HG03139 (cell line): ENCODE data around the gene MVK.

Experiments used
- ATAC-seq: cut with Tn5 transposase; IDR thresholded peaks from one replicate; pipeline ENCODE4 v1.9.1; 2021; ENCODE audit not compliant: unreplicated experiment

The MVK gene

DNA sequence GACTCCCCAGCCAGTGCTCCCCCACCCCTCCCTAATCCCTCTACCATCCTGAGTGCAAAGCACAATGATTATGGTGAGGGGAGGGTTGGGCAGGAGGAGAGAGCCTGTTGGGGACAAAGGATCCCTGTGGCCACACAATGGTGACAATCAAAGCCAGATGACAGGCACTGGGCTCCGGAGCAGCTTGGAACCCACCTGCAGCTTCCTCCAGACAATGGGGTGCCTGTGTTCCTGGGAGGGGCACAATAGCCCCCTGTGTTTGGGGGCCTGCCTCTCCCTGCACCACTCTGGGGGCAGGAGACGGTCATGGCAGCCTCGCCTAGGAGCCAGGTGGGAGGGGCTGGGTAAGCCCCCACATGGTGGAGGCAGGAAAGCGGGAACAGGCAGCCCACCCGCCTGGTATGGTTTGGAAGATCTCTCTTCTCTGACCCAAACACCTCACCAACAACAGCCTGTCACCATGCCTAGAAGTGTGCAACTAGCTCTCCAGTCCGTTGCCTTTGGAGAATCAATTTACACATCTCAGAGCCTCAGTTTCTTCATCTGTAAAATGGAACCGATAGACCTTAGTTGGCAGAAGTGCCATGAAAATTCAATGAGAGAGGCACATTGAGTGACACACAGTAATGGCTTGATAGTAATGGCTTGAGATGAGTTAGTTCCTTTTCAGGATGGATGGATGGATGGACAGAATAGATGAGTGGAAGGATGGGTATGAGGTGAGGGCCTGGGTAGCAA, 53.0 kb downstream of the MVK start:
- no peak for ATAC-seq

DNA sequence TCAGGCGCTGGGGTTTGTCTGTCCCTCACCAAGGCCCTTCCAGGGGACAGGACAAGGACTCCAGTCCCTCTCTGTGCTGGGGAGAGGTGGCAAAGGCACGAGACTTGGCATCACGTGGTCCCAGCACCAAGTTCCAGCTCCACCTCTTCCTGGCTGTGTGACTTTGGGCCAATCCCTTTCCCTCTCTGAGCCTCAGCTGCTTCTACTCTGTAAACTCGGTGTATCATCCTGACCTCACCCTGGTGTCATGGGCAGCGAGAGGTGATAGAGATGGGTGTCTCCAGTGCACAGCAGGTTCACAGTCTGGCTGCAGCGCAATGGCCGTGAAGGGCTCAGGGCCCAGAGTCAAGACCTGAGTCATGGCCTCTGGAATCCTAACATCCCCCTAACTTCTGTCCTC, 54.0 kb downstream of the MVK start:
- no peak for ATAC-seq

DNA sequence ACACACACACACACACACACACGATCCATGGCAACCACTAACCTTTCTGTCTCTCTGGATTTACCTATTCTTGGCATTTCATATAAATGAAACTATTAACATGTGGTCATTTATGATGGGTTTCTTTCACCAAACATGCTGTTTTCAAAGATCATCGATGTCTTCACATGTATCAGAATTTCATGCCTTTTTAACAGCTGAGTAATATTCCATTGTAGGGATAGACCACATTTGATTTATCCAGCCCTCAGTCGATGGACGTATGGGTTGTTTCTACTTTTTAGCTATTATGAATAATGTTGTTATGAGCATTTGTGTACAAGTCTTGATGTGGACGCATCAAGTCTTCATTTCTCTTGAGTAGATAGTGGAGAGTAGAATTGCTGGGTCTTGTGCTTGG, 56.5 kb downstream of the MVK start:
- no peak for ATAC-seq

DNA sequence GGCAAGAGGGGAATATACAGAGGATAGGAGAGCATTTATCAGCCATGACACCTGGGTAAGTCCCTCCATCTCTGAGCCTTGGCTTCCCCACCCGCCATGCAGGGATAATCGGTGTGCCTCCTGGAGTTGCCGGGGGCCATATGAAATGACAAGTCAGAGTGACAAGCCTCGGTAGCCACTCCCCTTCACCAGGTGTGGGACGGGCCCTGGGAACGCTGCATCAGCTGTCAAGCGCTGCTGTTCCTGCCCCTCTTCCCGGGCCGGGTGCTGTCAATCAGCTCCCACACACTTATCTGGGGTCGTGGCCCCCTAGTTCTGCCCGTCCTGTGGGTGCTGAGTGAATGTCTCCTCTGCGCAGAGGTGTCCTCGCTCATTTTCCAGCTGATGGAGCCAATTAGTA, 57.2 kb downstream of the MVK start:
- ATAC-seq, result no peak

DNA sequence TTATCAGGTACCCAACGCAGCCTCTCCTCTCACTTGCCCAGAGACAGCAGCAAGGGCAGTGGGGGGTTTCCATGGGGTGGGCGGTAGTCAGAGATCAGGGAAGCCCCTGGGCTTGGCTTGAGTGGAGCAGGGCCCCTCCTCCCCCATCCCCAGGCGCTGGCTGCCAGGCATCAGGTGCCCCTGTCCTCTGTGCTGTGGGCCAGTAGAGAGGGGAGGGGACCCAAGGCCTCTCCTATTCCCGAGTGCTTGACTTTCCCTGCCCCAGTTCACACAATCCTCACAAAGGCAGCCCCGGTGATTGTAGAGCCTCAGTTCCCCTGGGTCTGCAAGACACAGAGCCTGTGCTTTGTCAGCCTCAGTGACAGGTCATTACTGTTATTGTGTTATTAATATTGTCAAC, 57.7 kb downstream of the MVK start:
- no peak for ATAC-seq

DNA sequence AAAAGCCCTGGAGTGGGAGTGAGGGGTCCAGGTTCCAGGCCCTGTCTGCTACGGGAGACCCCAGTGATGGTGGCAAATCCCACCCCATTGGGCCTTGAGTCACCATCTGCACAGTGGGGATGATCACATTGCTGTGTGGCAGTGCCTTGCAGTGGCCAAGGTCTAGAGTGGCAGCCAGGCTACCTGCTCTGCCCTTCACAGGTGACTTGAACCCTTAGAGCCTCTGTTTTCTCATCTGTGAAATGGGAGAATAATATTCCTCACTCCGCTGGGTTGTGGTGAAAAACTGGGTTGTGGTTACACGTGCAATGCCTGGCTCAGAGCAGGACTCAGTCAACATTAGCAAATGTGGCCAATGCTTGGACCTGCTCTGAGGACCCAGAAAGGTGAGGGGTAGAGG, 58.2 kb downstream of the MVK start:
- no peak for ATAC-seq

DNA sequence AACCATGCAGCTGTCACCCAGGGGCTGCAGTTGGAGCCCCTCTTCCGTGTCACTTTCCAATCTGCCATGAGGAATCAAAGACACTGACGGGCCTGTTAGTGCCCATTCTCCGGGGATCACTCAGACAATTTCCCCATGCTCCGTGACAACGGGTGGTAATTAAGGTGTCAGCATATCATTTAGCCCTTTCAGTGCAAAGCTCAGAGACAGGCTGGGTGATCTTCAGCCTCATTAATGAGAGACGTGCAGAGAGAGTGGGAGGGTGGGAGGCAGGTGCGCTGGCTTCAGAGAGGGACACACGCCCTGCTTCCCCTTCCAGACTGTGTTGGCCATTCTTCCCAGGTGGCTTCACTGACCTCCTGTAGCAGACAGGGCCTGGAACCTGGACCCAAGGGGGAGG, 58.7 kb downstream of the MVK start:
- ATAC-seq, result no peak

DNA sequence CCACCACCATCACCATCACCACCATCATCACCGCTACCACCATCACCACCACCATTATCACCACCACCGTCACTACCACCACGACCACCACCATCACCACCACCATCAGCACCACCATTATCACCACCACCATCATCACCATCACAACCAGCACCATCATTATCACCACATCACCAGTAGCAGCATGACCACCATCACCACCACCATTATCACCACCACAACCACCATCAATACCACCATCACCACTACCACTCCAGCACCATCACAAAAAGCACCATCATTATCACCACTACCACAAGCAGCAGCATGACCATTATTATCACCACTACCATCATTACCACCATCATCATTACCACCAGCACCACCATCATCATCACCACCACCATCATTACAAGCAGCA, 62.1 kb downstream of the MVK start:
- no peak for ATAC-seq

DNA sequence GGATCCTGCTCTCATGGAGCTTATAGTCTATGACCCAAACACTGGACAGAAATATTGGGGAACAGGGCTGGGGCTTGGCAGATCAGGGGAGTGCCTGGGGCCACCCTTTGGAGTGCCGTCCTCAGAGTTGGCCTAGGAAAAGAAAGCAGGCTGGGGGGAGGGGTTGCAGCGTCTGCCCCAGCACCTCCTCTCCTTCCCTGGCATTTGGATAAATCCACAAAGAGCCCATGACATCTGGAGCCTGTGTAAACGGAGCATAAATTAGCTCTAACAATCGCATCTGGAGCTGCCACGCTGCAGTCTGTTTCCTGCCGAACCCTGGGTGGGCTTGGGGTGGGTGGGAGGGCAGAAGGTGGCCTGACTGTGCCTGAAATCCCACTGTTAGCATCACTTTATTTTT, 63.8 kb downstream of the MVK start:
- ATAC-seq, result no peak

DNA sequence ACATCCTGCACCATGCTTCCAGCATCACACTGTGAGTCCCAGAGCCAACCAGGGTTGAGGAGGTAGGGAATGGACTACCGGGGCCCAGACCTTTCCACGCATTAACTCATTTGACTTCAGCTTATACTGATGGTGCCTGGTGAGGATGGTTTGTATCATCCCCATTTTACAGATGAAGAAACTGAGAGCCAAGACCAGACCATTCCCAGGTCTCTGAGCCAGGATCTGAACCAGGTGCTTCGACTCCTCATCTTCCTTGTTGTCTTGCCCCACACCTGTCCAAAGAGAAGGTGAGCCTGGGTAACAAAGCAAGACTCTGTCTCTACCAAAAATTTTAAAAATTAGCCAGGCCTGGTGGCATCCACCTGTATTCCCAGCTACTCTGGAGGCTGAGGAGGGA, 64.4 kb downstream of the MVK start:
- no peak for ATAC-seq

DNA sequence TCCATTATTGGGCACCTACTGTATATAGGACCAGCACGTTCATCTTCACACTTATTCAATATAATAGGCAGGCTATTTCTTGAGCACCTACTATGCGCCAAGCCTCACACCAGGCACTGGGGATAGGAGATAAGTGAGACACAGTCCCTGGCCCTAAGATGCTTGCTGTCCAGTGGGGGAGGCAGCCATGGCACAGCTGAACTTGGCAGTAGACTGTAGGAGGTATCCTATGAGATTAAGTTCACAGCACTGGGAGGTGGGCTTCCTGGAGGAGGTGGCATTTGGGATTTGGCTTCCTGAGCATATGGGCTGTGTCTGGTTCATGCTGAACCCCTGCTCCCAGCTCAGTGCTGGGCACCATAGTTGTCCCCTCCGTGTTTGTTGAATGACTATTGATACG, 65.1 kb downstream of the MVK start:
- ATAC-seq, result no peak

DNA sequence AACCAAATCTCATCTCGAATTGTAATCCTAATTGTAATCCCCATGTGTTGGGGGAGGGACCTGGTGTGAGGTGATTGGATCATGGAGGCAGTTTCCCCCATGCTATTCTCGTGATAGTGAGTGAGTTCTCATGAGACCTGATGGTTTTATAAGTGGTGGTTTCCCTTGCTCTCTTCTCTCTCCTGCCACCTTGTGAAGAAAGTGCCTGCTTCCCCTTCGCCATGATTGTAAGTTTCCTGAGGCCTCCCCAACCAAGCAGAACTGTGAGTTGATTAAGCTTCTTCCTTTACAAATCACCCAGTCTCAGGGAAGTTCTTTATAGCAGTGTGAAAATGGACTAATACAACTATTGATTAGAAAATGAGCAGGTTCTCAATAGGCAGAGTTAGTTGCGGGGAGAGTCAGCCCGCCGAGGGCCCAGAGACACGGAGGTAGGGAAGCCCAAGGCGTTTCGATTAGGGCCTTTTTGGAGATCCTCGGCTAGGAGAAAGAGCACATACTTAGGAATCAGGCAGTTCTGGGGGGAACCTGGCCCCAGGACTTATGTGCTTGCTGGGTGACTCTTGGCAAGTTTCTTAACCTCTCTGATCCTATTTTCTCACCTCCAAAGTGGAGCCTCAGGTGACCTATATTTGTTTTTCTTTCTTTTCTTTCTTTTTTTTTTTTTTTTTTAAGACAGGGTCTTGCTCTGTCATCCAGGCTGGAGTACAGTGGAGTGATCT, 65.7 kb downstream of the MVK start:
- ATAC-seq, result no peak

DNA sequence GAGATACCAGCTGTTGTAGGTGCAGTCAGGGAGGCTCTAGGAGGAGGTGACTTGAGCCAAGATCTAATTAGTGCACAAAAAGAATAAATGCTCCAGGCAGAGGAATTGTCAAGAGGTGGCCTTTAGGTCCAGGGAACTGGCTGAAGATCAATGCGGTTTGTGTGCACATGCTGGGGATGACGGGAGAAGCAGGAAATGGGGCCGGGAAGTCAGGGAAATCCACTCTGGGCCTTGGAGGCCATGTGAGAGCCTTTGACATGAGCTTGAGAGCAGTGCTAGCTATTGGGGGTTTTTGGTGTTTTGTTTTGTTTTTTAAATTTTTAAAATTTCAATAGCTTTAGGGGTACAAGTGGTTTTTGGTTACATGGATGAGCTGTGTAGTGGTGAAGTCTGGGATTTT, 67.4 kb downstream of the MVK start:
- ATAC-seq, result no peak

DNA sequence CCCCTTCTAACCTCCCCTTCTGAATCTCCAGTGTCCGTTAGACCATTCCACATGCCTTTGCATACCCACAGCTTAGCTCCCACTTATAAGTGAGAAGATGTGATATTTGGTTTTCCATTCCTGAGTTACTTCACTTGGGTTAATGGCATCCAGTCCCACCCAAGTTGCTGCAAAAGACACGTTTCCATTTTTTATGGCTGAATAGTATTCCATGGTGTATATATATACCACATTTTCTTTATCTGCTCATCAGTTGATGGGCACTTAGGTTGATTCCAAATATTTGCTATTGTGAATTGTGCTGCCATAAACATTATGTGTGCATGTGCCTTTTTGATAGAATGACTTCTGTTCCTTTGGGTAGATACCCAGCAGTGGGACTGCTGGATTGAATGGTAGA, 67.8 kb downstream of the MVK start:
- no peak for ATAC-seq

DNA sequence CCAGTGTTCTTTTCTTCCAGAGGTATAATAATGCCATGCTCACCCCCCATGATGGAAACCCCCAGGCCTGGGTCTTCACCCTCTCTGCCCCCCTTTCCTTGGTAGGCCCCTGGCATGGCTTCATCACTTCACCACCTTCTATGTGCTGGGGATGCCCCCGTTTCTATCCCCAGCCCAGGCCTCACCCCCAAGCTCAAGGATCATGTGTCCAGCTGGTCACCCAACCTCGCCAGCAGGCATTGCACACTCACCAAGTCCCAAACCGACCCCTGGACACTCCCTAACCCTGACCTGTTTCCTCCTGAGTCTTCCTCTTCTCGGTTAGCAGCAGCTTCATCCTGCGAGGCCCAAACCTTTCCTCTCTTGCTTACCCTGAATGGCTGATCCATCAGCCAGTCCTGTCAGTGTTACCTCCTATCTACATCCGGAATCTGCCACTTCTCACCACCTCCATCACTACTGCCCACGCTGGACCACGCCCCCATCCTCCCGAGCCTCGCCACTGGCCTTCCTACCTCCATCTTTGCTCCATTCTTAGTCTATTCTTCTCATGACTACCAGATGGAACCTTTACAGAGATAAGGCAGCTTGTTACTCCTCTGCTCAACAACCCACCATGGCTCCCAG, 69.0 kb downstream of the MVK start:
- no peak for ATAC-seq

DNA sequence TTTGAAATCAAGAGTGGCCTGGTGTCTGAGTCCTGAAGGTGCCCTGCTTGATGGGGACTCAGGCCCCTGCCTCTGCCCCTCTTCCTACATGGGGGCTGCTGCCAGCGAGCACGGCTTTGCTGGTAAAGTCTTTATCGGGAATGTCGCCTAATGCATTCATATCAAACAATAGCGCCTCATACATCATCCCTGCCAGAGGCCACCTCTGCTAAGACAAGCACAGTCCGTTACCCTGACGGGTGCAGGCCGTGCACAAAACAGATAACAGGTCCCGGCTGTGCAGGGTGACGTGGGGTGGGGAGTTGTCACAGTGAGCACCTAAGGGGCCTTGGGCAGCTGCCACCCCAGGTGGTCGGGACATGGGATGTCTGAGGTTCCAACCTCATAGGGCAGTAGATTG, 71.6 kb downstream of the MVK start:
- no peak for ATAC-seq

DNA sequence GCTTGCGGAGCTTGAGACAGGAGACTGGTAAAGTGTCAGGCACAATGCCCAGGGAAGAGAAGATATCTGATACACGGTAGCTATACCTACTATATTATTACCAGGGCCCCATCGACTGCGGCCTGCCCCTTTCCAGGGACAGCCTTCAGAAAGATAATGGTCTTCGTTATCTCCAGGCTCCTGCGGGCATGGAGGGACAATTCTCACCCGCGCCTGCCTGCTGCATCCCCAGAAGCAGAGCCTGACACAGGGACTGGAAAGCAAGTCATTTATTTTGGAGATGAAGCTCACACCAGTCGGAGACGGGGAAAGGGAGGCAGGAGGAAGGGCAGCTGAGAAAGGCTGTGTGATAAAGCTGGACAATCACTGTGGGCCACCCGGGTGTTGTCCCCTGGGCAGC, 72.1 kb downstream of the MVK start:
- ATAC-seq, result no peak
